ENCODE data around the gene SUN3. TPM values are rescaled to one million over a fixed set of nuclear protein-coding genes. Genes with fewer than 3 reads are reported as not detected.
A peak's percentile ranks its signal among the peaks of the same experiment; 100 is the strongest.

Gene SUN3
- total and polyA plus RNA-seq, 2 of the 13 experiments (the other 11 are each of a cell fraction or from before 2014, with no cell fraction given) = not detected

DNA sequence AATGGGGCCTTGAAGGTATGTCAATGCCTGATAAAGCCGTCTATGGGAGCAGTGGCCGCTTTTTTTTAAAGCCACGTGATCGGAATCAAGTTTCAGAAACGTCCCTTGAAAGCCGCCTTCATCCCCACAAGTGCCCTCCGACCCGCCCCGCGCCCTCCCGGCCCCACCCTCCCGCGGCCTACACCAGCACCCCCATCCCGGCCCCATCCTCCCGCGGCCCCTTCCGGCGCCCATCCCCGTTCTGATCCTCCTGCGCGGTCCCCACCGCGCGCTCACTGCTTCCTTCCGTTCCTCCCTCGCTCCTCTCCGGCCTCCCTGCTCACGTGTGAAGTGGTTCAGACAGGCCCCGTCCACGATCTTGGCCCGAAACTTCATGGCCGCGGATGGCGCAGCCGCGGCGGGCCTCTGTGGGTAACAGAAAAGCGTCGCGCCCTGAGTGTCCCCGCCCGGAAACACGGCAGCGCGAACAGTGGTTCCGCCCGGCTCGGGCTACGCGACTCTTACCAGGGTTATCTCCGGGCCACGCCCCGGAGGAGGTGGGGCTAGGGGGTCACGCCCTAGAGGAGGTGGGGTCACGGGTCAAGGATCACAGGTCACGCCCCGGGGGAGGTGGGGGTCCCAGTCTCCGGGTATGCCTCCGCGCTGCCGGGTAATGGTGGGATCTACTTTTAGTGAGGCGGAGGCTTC, 49.6 kb downstream of the SUN3 start, which contains the start of gene HUS1 (continued):
- TF ChIP-seq HOXA3 (CRISPR knock-in tag; IDR thresholded peaks at IDR 0.05) (peak; percentile 93), SOX6 (IDR thresholded peaks at IDR 0.05) (no peak), SOX6 (CRISPR knock-in tag; IDR thresholded peaks at IDR 0.05) (peak; percentile 84), SP1 (IDR thresholded peaks at IDR 0.05) (no peak), SP1 (CRISPR knock-in tag; IDR thresholded peaks at IDR 0.05) (peak; percentile 97), MAFG (CRISPR knock-in tag; IDR thresholded peaks at IDR 0.05) (no peak), STAT5B (CRISPR knock-in tag; IDR thresholded peaks at IDR 0.05) (peak; percentile 77; the same call in 1 of the 2 replicates)
- TF ChIP-seq, protein P1, sequence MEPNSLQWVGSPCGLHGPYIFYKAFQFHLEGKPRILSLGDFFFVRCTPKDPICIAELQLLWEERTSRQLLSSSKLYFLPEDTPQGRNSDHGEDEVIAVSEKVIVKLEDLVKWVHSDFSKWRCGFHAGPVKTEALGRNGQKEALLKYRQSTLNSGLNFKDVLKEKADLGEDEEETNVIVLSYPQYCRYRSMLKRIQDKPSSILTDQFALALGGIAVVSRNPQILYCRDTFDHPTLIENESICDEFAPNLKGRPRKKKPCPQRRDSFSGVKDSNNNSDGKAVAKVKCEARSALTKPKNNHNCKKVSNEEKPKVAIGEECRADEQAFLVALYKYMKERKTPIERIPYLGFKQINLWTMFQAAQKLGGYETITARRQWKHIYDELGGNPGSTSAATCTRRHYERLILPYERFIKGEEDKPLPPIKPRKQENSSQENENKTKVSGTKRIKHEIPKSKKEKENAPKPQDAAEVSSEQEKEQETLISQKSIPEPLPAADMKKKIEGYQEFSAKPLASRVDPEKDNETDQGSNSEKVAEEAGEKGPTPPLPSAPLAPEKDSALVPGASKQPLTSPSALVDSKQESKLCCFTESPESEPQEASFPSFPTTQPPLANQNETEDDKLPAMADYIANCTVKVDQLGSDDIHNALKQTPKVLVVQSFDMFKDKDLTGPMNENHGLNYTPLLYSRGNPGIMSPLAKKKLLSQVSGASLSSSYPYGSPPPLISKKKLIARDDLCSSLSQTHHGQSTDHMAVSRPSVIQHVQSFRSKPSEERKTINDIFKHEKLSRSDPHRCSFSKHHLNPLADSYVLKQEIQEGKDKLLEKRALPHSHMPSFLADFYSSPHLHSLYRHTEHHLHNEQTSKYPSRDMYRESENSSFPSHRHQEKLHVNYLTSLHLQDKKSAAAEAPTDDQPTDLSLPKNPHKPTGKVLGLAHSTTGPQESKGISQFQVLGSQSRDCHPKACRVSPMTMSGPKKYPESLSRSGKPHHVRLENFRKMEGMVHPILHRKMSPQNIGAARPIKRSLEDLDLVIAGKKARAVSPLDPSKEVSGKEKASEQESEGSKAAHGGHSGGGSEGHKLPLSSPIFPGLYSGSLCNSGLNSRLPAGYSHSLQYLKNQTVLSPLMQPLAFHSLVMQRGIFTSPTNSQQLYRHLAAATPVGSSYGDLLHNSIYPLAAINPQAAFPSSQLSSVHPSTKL (CRISPR knock-in tag; IDR thresholded peaks at IDR 0.05) = peak; percentile 81
- TF ChIP-seq, protein P2, sequence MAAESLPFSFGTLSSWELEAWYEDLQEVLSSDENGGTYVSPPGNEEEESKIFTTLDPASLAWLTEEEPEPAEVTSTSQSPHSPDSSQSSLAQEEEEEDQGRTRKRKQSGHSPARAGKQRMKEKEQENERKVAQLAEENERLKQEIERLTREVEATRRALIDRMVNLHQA (CRISPR knock-in tag; IDR thresholded peaks at IDR 0.05) = no peak
- TF ChIP-seq, protein P3, sequence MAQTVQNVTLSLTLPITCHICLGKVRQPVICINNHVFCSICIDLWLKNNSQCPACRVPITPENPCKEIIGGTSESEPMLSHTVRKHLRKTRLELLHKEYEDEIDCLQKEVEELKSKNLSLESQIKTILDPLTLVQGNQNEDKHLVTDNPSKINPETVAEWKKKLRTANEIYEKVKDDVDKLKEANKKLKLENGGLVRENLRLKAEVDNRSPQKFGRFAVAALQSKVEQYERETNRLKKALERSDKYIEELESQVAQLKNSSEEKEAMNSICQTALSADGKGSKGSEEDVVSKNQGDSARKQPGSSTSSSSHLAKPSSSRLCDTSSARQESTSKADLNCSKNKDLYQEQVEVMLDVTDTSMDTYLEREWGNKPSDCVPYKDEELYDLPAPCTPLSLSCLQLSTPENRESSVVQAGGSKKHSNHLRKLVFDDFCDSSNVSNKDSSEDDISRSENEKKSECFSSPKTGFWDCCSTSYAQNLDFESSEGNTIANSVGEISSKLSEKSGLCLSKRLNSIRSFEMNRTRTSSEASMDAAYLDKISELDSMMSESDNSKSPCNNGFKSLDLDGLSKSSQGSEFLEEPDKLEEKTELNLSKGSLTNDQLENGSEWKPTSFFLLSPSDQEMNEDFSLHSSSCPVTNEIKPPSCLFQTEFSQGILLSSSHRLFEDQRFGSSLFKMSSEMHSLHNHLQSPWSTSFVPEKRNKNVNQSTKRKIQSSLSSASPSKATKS (CRISPR knock-in tag; IDR thresholded peaks at IDR 0.05) = no peak
- TF ChIP-seq, protein P4, sequence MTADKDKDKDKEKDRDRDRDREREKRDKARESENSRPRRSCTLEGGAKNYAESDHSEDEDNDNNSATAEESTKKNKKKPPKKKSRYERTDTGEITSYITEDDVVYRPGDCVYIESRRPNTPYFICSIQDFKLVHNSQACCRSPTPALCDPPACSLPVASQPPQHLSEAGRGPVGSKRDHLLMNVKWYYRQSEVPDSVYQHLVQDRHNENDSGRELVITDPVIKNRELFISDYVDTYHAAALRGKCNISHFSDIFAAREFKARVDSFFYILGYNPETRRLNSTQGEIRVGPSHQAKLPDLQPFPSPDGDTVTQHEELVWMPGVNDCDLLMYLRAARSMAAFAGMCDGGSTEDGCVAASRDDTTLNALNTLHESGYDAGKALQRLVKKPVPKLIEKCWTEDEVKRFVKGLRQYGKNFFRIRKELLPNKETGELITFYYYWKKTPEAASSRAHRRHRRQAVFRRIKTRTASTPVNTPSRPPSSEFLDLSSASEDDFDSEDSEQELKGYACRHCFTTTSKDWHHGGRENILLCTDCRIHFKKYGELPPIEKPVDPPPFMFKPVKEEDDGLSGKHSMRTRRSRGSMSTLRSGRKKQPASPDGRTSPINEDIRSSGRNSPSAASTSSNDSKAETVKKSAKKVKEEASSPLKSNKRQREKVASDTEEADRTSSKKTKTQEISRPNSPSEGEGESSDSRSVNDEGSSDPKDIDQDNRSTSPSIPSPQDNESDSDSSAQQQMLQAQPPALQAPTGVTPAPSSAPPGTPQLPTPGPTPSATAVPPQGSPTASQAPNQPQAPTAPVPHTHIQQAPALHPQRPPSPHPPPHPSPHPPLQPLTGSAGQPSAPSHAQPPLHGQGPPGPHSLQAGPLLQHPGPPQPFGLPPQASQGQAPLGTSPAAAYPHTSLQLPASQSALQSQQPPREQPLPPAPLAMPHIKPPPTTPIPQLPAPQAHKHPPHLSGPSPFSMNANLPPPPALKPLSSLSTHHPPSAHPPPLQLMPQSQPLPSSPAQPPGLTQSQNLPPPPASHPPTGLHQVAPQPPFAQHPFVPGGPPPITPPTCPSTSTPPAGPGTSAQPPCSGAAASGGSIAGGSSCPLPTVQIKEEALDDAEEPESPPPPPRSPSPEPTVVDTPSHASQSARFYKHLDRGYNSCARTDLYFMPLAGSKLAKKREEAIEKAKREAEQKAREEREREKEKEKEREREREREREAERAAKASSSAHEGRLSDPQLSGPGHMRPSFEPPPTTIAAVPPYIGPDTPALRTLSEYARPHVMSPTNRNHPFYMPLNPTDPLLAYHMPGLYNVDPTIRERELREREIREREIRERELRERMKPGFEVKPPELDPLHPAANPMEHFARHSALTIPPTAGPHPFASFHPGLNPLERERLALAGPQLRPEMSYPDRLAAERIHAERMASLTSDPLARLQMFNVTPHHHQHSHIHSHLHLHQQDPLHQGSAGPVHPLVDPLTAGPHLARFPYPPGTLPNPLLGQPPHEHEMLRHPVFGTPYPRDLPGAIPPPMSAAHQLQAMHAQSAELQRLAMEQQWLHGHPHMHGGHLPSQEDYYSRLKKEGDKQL (CRISPR knock-in tag; IDR thresholded peaks at IDR 0.05; ENCODE audit: low read depth) = peak; percentile 51; the same call in 1 of the 2 replicates
- TF ChIP-seq, protein P5, sequence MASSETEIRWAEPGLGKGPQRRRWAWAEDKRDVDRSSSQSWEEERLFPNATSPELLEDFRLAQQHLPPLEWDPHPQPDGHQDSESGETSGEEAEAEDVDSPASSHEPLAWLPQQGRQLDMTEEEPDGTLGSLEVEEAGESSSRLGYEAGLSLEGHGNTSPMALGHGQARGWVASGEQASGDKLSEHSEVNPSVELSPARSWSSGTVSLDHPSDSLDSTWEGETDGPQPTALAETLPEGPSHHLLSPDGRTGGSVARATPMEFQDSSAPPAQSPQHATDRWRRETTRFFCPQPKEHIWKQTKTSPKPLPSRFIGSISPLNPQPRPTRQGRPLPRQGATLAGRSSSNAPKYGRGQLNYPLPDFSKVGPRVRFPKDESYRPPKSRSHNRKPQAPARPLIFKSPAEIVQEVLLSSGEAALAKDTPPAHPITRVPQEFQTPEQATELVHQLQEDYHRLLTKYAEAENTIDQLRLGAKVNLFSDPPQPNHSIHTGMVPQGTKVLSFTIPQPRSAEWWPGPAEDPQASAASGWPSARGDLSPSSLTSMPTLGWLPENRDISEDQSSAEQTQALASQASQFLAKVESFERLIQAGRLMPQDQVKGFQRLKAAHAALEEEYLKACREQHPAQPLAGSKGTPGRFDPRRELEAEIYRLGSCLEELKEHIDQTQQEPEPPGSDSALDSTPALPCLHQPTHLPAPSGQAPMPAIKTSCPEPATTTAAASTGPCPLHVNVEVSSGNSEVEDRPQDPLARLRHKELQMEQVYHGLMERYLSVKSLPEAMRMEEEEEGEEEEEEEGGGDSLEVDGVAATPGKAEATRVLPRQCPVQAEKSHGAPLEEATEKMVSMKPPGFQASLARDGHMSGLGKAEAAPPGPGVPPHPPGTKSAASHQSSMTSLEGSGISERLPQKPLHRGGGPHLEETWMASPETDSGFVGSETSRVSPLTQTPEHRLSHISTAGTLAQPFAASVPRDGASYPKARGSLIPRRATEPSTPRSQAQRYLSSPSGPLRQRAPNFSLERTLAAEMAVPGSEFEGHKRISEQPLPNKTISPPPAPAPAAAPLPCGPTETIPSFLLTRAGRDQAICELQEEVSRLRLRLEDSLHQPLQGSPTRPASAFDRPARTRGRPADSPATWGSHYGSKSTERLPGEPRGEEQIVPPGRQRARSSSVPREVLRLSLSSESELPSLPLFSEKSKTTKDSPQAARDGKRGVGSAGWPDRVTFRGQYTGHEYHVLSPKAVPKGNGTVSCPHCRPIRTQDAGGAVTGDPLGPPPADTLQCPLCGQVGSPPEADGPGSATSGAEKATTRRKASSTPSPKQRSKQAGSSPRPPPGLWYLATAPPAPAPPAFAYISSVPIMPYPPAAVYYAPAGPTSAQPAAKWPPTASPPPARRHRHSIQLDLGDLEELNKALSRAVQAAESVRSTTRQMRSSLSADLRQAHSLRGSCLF (CRISPR knock-in tag; IDR thresholded peaks at IDR 0.05; ENCODE audit: borderline replicate concordance) = no peak

All from HepG2 (cell line).